IPS-20b (cell line): ENCODE results near the gene ATF3.
A peak's percentile ranks its signal among the peaks of the same experiment; 100 is the strongest.
"Not testable (repeated sequence)": the region's sequence is repeated elsewhere in the genome, so short reads cannot be mapped to it uniquely, and the experiment has no call there.

ENCODE experiments used
- H3K27ac ChIP-seq: one replicate; pipeline ENCODE4 v1.5.1; 2013; ENCODE audit warnings: low read length
- H3K27me3 ChIP-seq: 2 replicates; pipeline ENCODE4 v1.6.1; 2013; ENCODE audit warnings: mild to moderate bottlenecking, low read length, inconsistent platforms; ENCODE audit not compliant: insufficient read depth
- H3K36me3 ChIP-seq: 2 replicates; pipeline ENCODE4 v1.6.1; 2013; ENCODE audit warnings: low read depth, mild to moderate bottlenecking, inconsistent platforms, low read length, moderate library complexity; ENCODE audit not compliant: insufficient read depth
- H3K4me1 ChIP-seq: 2 replicates; pipeline ENCODE4 v1.6.1; 2013; ENCODE audit warnings: mild to moderate bottlenecking, control low read depth, inconsistent platforms, low read length, moderate library complexity; ENCODE audit not compliant: insufficient read depth
- H3K4me3 ChIP-seq: 2 replicates; pipeline ENCODE4 v1.5.1; 2013; ENCODE audit warnings: mild to moderate bottlenecking, low read length, inconsistent platforms
- H3K9ac ChIP-seq: 2 replicates; pipeline ENCODE4 v1.6.1; 2013; ENCODE audit warnings: low read depth, mild to moderate bottlenecking, inconsistent platforms, low read length, moderate library complexity
- H3K9me3 ChIP-seq: 2 replicates; pipeline ENCODE4 v1.6.1; 2013; ENCODE audit warnings: mild to moderate bottlenecking, low read depth, low read length, inconsistent platforms; ENCODE audit not compliant: insufficient read depth

ATF3 gene

DNA sequence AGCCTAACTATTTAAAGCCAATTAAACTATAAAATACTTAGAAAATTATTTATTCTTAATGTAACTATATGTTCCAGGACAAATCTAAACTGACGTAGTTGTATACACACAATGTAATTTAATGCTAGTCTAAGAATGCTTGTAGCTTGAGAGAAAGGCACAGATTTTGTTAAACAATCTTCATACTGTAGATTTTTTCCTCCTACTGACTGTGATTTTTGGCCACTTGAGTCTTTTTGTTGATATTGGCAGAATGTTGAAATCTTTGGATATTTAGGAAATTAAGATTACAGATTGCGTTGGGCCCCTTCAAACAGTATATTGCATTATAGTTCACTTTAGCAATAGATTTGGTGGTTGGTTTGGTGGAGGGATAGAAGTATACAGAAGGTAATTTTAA is 40.5 kb downstream of the ATF3 start:
- Histone ChIP-seq H3K36me3 (no peaks in the 10 kb centered on the region), H3K4me1 (no peaks in the 10 kb centered on the region), H3K27me3 (no peaks in the 10 kb centered on the region), H3K9me3 (no peaks in the 10 kb centered on the region), H3K9ac (no peak overlapping the region), H3K27ac (no peak overlapping the region), H3K4me3 (no peak overlapping the region)

DNA sequence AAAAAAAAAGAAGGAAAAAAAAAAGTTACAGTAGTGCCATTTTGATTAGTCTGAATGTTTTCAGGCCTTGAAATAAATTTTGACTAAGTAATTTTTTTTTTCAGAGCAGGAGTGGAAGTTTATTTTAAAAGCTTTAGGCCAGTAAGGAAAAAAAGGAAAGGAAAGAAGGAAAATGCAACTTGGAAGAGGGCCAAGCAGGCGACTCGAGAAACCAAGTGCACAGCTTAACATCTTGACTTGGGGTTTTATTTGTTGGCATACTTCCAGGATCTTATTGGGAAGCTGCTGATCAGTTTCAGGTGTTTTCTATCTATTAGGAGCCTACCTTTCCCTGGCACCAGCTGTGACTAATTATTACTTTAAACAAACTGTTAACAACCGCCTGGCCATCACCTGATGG is 41.7 kb downstream of the ATF3 start:
- Histone ChIP-seq H3K9ac (no peak overlapping the region), H3K36me3 (no peaks in the 10 kb centered on the region), H3K27ac (no peak overlapping the region), H3K27me3 (no peaks in the 10 kb centered on the region), H3K9me3 (no peaks in the 10 kb centered on the region), H3K4me1 (no peaks in the 10 kb centered on the region), H3K4me3 (no peak overlapping the region)

DNA sequence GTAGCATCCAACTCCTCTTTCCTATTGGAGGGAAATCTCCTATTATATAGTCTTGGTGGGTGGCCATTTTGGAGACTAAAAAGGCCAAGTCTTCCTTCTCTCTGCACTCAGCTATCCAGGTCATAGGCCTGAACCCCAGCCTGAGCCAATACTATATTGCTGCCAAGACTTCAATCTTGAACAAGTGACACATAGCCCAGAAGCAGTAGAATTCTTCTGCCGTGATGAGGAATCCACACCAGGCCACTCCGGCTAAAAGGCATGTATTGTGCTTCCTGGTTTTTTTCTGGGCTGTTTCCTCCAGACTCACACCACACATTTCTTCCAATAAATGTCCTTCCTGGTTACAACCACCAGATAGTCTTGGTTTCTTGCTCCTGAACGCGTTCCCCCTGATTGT is 43.0 kb downstream of the ATF3 start:
- no peaks in the 10 kb centered on the region for H3K9me3 ChIP-seq
- no peaks in the 10 kb centered on the region for H3K36me3 ChIP-seq
- H3K27ac ChIP-seq: no peak overlapping the region
- no peak overlapping the region for H3K4me3 ChIP-seq
- no peaks in the 10 kb centered on the region for H3K27me3 ChIP-seq
- H3K4me1 ChIP-seq: no peaks in the 10 kb centered on the region
- H3K9ac ChIP-seq: no peak overlapping the region

DNA sequence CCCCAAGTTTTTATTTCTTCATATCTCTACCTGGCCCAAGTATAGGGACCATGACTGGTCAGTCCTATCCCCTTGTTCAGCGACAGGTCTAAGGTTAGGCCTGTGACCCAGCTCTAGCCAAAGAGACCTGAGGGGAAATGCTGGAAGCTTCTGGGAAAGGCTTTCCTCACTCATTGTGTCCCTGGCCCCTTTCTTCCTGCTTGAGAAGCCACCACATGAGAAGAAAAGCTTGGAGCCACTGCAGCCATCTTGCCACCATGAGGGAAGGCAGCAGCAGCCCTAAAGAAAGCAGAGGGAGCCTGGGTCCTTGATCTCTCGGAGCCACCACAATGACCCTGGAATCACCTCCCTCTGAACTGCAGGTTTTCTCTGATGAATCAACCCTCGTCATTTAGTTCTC is 43.4 kb downstream of the ATF3 start:
- H3K9ac ChIP-seq: no peak overlapping the region
- H3K4me1 ChIP-seq: no peaks in the 10 kb centered on the region
- H3K27me3 ChIP-seq: no peaks in the 10 kb centered on the region
- H3K4me3 ChIP-seq: no peak overlapping the region
- no peaks in the 10 kb centered on the region for H3K9me3 ChIP-seq
- no peak overlapping the region for H3K27ac ChIP-seq
- no peaks in the 10 kb centered on the region for H3K36me3 ChIP-seq

DNA sequence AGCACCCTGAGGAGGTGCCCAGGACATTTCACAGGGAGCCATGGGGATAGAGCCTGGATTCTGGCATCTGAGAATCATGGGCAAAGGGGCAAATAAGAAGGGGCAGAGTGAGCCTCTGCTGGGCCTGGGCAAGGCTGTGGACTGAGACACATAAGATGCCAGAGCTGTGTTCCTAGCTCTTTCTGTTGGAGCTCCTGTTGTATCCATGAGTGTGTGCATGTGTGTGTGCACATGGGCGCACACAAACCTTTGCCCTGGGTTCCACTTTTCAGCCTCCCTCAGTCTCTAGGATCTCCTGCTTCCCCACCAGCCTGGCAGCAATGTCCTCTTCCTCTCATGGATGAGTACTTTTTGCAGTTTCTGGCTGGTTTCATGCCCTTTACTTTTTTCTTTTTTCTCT is 44.0 kb downstream of the ATF3 start:
- Histone ChIP-seq H3K9ac (no peak overlapping the region), H3K4me3 (no peak overlapping the region), H3K4me1 (no peaks in the 10 kb centered on the region), H3K36me3 (no peaks in the 10 kb centered on the region), H3K27ac (no peak overlapping the region), H3K27me3 (no peaks in the 10 kb centered on the region), H3K9me3 (no peaks in the 10 kb centered on the region)

DNA sequence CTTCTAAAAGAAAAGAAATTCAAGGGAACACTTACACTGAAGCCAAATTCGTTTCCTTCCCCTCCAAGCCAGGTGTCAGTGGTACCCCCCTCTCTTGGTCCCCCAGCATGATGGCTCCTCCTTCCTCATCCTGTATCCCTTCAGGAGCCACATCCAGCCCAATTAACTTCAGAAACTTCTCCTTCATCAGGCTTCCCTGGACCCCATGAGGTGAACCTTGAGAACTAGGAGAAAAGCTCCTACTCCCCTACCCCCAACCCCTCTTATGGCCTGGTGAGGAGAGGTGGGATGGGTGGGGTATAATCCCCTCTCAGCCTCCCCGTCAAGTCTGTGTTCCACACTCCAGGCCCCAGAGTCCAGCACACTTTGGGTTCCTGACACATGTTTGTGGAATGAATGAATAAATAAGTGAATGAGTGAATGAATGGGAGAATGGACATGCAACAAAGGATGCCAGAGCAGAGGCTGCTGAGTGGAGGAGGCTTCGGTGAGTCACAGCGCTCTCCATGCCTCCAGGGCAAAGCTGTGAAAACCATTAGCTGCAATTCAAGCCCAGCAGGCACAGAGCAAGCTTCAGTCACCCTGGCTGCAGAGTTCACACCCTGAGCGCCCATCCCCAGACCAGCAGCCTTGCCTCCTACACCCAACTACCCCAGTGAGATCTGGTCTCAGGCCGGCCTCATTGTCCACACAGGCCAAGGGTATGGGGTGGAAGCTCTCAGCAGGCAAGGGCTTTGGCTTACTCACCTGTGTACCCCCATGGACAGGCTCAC is 47.3 kb downstream of the ATF3 start:
- H3K36me3 ChIP-seq: no peaks in the 10 kb centered on the region
- H3K27me3 ChIP-seq: no peaks in the 10 kb centered on the region
- no peaks in the 10 kb centered on the region for H3K9me3 ChIP-seq
- no peak overlapping the region for H3K9ac ChIP-seq
- H3K4me3 ChIP-seq: no peak overlapping the region
- no peak overlapping the region for H3K27ac ChIP-seq
- H3K4me1 ChIP-seq: no peaks in the 10 kb centered on the region

DNA sequence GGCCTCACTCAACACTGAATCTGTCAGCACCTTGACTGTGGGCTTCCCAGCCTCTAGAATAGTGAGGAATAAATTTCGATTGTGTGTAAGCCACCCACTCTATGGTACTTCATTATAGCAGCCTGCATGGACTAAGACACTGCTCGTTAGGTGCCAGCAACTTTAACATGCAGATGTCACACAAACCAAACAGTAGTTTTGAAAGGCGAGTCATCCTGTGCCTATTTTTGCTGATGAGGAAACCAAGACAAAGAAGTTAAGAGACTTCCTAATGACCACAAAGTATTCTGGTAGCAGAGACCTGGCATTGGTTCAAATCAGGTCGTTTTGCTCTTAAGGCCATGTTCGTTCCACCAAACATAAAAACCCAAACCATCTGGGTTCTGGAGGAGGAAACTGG is 48.2 kb downstream of the ATF3 start:
- Histone ChIP-seq H3K9me3 (no peaks in the 10 kb centered on the region), H3K4me3 (no peak overlapping the region), H3K36me3 (no peaks in the 10 kb centered on the region), H3K4me1 (no peaks in the 10 kb centered on the region), H3K27me3 (no peaks in the 10 kb centered on the region), H3K27ac (no peak overlapping the region), H3K9ac (no peak overlapping the region)

DNA sequence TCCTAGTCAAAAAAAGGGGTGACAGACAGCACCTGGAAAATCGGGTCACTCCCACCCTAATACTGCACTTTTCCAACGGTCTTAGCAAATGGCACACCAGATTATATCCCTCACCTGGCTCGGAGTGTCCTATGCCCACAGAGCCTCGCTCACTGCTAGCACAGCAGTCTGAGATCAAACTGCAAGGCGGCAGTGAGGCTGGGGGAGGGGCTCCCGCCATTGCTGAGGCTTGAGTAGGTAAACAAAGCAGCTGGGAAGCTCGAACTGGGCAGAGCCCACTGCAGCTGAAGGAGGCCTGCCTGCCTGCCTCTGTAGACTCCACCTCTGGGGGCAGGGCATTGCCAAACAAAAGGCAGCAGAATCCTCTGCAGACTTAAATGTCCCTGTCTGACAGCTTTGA is 49.7 kb downstream of the ATF3 start:
- H3K27ac ChIP-seq, H3K4me1 ChIP-seq, H3K4me3 ChIP-seq, H3K9ac ChIP-seq, H3K36me3 ChIP-seq, H3K9me3 ChIP-seq, H3K27me3 ChIP-seq: not testable (repeated sequence)

DNA sequence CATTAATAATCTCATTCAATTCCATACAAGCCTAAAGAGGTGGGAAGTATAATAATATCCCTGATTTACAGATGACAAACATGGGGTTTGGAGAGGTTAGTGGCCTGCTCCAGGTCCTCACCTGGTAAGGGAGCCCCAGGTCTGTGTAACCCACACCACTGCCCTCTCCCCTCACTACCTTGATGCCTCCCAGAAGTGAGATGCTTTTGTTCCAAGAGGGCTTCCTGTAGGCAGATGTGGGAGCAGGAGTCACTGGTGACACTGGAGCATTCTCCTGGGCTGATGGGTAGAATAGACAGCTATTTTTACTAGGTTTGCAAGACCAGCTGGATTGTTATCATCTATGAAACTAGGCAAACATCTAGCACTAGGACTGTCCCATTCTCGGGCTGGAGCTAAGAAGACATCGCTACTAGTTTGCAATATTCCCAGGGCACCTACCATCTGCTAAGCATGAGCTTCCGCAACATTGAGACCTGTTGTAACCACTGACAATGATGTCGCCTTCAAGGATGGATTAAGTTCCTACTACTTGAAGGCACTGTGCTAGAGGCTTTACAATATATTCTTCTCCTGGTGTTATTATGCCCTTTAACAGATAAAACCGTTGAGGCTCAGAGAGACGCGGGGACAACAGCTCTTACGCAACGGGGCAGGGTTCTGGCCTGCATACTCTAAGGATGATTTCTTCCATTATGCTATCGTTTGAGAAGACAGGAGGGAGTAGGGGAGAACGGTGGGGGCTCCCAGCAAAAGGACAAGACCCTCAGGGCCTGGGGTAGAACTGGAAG is 56.0 kb downstream of the ATF3 start:
- Histone ChIP-seq H3K9me3 (no peaks in the 10 kb centered on the region), H3K27me3 (peaks cover 12% of the 10 kb centered on the region), H3K4me1 (no peaks in the 10 kb centered on the region), H3K27ac (no peak overlapping the region), H3K4me3 (no peak overlapping the region), H3K36me3 (no peaks in the 10 kb centered on the region), H3K9ac (no peak overlapping the region)

DNA sequence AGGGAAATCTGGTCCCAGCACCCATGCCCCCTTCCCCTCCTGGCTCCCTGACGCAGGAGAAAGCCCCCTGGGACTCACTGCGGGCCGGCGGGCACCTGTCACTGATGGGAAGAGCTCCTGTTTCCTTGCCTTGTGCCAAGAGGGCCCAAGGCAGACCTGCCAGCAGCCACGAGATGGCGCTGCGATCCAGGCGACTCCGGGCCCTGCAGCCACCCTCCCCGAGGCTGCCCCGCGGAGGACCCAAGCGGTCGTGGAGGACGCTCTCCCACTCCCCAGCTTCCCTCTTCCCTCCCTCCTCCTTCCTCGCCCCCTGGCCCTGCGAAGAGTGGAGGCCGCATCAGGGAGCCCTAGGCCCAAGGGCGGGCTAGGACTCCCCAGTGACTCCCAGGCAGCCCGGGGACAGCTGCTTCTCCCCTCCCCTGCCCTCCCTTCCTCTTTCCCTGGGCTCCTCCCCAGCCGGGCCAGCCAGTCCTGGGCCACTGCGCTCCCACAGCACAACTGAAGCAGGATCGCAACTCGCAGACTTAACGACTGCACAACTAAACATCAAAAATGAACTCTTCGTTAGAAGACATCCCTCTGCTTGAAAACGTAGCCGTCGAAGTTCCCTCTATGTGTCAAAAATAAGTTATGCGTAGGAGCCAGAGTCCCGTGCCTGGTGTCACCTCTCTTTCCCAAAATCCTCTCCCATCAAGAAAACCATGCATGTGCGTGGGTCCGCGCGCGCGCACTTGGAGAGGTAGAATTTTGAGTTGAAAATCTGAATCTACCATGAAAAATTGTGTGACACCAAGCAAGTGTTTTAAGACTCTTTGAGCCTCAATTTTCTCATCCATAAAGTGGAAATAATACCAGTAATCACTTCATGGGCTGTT is 56.9 kb downstream of the ATF3 start:
- no peaks in the 10 kb centered on the region for H3K9me3 ChIP-seq
- no peak overlapping the region for H3K27ac ChIP-seq
- H3K4me3 ChIP-seq: peak overlapping the region; percentile 68
- H3K36me3 ChIP-seq: no peaks in the 10 kb centered on the region
- peaks cover 12% of the 10 kb centered on the region for H3K27me3 ChIP-seq
- H3K9ac ChIP-seq: peak overlapping the region; percentile 54; the same call in 1 of the 2 replicates
- no peaks in the 10 kb centered on the region for H3K4me1 ChIP-seq

DNA sequence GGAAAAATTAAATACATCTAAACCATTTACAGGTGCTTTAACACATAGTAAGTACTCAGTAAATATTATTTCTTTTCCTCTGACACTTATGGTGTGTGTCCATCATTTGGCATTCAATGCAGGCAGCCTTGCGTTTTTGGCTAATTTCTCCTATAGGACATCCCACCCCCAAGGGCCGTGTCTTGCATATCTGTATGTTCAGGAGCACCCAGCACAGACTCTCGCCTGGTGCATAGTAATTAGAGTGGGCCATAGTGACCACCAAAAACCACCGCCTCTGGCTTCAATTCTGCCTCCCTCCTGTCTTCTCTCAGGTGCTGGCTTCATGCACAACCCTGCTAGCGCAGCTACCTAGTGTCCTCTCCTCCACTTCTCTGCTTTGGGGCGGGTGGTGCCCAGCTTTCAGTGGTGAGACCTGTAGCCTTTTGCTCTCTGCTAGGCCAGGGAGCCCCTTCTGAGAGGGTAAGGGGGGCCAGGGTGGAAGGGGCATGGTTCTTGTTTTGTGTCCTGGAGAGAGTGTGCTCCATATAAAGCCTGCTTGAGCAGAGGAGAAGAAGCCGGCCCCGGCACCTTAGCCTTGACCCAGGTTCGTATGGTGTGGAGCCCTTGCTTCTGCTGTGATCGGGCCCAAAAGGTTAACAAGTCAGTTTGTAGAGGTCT is 57.7 kb downstream of the ATF3 start:
- Histone ChIP-seq H3K9ac (no peak overlapping the region), H3K4me1 (peaks cover 3% of the 10 kb centered on the region), H3K4me3 (no peak overlapping the region), H3K27ac (no peak overlapping the region), H3K9me3 (no peaks in the 10 kb centered on the region), H3K36me3 (no peaks in the 10 kb centered on the region), H3K27me3 (peaks cover 12% of the 10 kb centered on the region)
